SU-DHL-6 (cell line): ENCODE data around the gene LRP1B.

Source experiments
- H2AFZ ChIP-seq: fragments of 200-600 bp; sonication (generic); 2 replicates; pipeline ENCODE4 v1.6.1; 2014; ENCODE audit warnings: low read depth, mild to moderate bottlenecking, moderate library complexity, mixed read lengths, antibody characterized with exemption, low read length; ENCODE audit not compliant: severe bottlenecking
- H3F3A ChIP-seq: fragments of 200-600 bp; shearing (Covaris generic); 2 replicates; pipeline ENCODE4 v1.6.0; 2016; ENCODE audit warnings: antibody characterized with exemption, mild to moderate bottlenecking; ENCODE audit not compliant: insufficient read depth
- H3K27ac ChIP-seq: fragments of 200-600 bp; sonication (generic); 2 replicates; pipeline ENCODE4 v1.5.1; 2016; ENCODE audit warnings: low read depth, mild to moderate bottlenecking, low read length, moderate library complexity, mixed read lengths
- H3K27me3 ChIP-seq: fragments of 200-600 bp; sonication (generic), shearing (Covaris generic); 2 replicates; pipeline ENCODE4 v1.6.0; 2014; ENCODE audit warnings: mild to moderate bottlenecking, low read length
- H3K36me3 ChIP-seq: fragments of 200-600 bp; sonication (generic); 2 replicates; pipeline ENCODE4 v1.6.1; 2014; ENCODE audit warnings: mild to moderate bottlenecking, low read length, mixed read lengths
- H3K4me2 ChIP-seq: fragments of 300-600, 200-600 bp; shearing (Covaris generic), sonication (generic); 2 replicates; pipeline ENCODE4 v1.6.0; 2014; ENCODE audit warnings: low read length, low read depth, mild to moderate bottlenecking; ENCODE audit not compliant: poor library complexity, severe bottlenecking
- H3K4me3 ChIP-seq: fragments of 200-600 bp; sonication (generic); 2 replicates; pipeline ENCODE4 v1.5.1; 2014; ENCODE audit warnings: antibody characterized with exemption, low read length, mild to moderate bottlenecking, mixed read lengths; ENCODE audit not compliant: insufficient read depth, poor library complexity, severe bottlenecking
- H3K79me2 ChIP-seq: fragments of 200-600 bp; sonication (generic); 2 replicates; pipeline ENCODE4 v1.6.1; 2014; ENCODE audit warnings: mild to moderate bottlenecking, low read length, moderate library complexity; ENCODE audit not compliant: insufficient read depth
- H3K9ac ChIP-seq: fragments of 200-600 bp; sonication (generic); 2 replicates; pipeline ENCODE4 v1.7.0; 2014; ENCODE audit warnings: mild to moderate bottlenecking, low read length
- H3K9me2 ChIP-seq: fragments of 200-600 bp; sonication (generic); replicated peaks from 2 replicates; pipeline ENCODE4 v1.6.1; 2014; ENCODE audit warnings: low read length; ENCODE audit not compliant: insufficient read depth
- H3K9me3 ChIP-seq: fragments of 200-600 bp; sonication (generic); 2 replicates; pipeline ENCODE4 v1.6.1; 2014; ENCODE audit warnings: low read length, mixed read lengths; ENCODE audit not compliant: insufficient read depth
- H4K20me1 ChIP-seq: fragments of 200-600 bp; sonication (generic); 2 replicates; pipeline ENCODE4 v1.6.1; 2014; ENCODE audit warnings: low read depth, mild to moderate bottlenecking, antibody characterized with exemption, low read length, moderate library complexity, mixed read lengths
- CTCF ChIP-seq: fragments of 200-600 bp; sonication (generic); IDR thresholded peaks from one replicate; pipeline ENCODE4 v1.5.1; 2017; ENCODE audit warnings: antibody characterized with exemption, mild to moderate bottlenecking, low read length, moderate library complexity; ENCODE audit not compliant: insufficient read depth, poor library complexity, severe bottlenecking
- EZH2phosphoT487 ChIP-seq: fragments of 200-600 bp; sonication (generic), shearing (Covaris generic); conservative IDR thresholded peaks from 2 replicates; pipeline ENCODE4 v1.6.1; 2018; ENCODE audit warnings: mild to moderate bottlenecking, antibody characterized with exemption, low read length, moderate library complexity, mixed read lengths

LRP1B gene

DNA sequence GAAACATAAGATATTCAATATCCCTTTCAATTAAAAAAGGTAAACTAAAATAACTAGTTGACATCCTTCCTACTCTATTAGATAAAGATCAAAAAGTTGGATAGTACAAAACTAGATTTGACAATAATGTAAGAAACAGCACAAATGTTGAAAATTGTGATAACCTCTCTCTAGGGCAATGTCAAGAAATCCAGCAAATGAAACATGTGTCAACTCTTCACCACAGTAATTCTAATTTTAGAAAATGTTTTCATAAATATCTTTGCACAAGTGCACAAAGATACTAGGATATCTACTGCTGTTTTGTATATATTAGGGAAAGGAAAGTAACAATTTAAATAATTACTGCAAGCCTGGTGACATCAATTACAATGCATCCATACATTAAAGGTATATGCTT lies 1220.1 kb downstream of the LRP1B start:
- no peaks in the 10 kb centered on the region for H4K20me1 ChIP-seq
- H2AFZ ChIP-seq = no peak overlapping the region
- no peaks in the 10 kb centered on the region for H3K9me3 ChIP-seq
- H3K36me3 ChIP-seq = no peaks in the 10 kb centered on the region
- H3K27me3 ChIP-seq = no peaks in the 10 kb centered on the region
- H3K9ac ChIP-seq = no peak overlapping the region
- no peaks in the 10 kb centered on the region for H3K9me2 ChIP-seq
- no peaks in the 10 kb centered on the region for H3K79me2 ChIP-seq
- H3F3A ChIP-seq = no peaks in the 10 kb centered on the region
- TF ChIP-seq CTCF (no peak), EZH2phosphoT487 (no peak)
- H3K27ac ChIP-seq = no peak overlapping the region
- H3K4me3 ChIP-seq = no peak overlapping the region
- H3K4me2 ChIP-seq = no peak overlapping the region

DNA sequence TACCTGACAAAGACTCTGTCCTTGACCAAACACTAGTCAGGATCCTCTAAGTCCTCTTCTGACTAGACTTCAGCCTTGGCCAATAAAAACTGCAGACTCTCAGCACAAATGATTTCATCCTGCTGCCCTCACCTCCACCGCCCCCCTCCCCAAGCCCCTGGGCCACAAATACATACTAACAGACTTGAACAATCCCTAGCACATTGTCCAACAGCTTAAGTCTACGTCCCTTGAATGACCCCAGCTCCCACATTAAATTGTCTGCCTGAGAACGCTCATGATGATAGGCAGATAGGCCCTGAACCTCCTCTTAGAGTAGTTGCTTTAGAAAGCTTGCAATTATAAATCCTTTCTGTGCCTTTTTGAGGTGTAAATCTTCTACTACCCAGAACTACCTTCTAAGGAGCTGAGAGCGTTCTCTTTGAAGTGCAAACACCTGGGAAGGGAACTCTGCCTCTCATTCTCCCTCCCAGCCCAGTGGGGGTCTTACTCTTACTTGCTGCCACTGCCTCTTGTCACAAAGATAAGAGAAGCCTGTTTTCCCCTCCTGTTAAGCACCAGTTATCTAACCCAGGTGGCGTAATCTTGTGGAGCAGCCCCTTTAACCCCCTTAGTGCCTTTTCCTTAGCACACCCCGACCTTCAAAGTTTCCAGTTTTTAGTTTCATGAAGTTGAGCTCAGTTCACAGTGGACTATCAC lies 1225.6 kb downstream of the LRP1B start:
- H3K4me3 ChIP-seq = no peak overlapping the region
- H3F3A ChIP-seq = no peaks in the 10 kb centered on the region
- no peak overlapping the region for H3K4me2 ChIP-seq
- H4K20me1 ChIP-seq = no peaks in the 10 kb centered on the region
- H2AFZ ChIP-seq = no peak overlapping the region
- H3K9ac ChIP-seq = no peak overlapping the region
- no peaks in the 10 kb centered on the region for H3K27me3 ChIP-seq
- no peak overlapping the region for H3K27ac ChIP-seq
- H3K9me3 ChIP-seq = no peaks in the 10 kb centered on the region
- H3K79me2 ChIP-seq = no peaks in the 10 kb centered on the region
- no peaks in the 10 kb centered on the region for H3K36me3 ChIP-seq
- H3K9me2 ChIP-seq = 0 out of 2 replicates have a peak, but pooled peaks cover 4% of the 10 kb centered on the region
- no peak for TF ChIP-seq EZH2phosphoT487
- TF ChIP-seq CTCF = no peak

- Histone ChIP-seq H3K9ac (no peak overlapping the region), H3K4me3 (no peak overlapping the region), H2AFZ (no peak overlapping the region), H3K36me3 (no peaks in the 10 kb centered on the region), H3K9me2 (no peaks in the 10 kb centered on the region), H3K79me2 (no peaks in the 10 kb centered on the region), H3F3A (no peaks in the 10 kb centered on the region), H3K27me3 (no peaks in the 10 kb centered on the region), H4K20me1 (no peaks in the 10 kb centered on the region), H3K27ac (no peak overlapping the region), H3K4me2 (no peak overlapping the region), H3K9me3 (no peaks in the 10 kb centered on the region)
- no peak for TF ChIP-seq CTCF
- TF ChIP-seq EZH2phosphoT487 = no peak
Measured at GRCh38 chr2:140895378-140895777, 1235.4 kb downstream of the LRP1B start.
